Thoracic aorta (tissue), 2 donors: Measurements from ENCODE around the gene SLC22A23. TPM values are rescaled to one million over a fixed set of nuclear protein-coding genes. Genes with fewer than 3 reads are reported as not detected.

Source experiments
- ATAC-seq: fragments of 150-250 bp; one replicate; pipeline ENCODE4 v1.8.0; 2017; ENCODE audit warnings: low read depth; ENCODE audit not compliant: insufficient number of reproducible peaks, low FRiP score
- DNase-seq: peaks from one replicate; pipeline ENCODE4 v3.0.0-alpha.2; 2020; ENCODE audit warnings: low spot score
- H3K27ac ChIP-seq, 2 donors: fragments of 200-600 bp; sonication (generic); 1 replicate in 1 of 2; 2 replicates in 1 of 2; pipeline ENCODE4 v1.5.1; 2016; ENCODE audit warnings: mild to moderate bottlenecking in 2 of 2, moderate library complexity in 2 of 2
- H3K27me3 ChIP-seq: fragments of 200-600 bp; sonication (generic); replicated peaks from 2 replicates; pipeline ENCODE4 v1.6.0; 2016; ENCODE audit warnings: mild to moderate bottlenecking; ENCODE audit not compliant: insufficient read depth
- H3K36me3 ChIP-seq: fragments of 200-600 bp; sonication (generic); one replicate; pipeline ENCODE4 v1.5.1; 2016
- H3K4me1 ChIP-seq, 2 donors: fragments of 200-600 bp; sonication (generic); 1 replicate in 1 of 2; 2 replicates in 1 of 2; pipeline versions ENCODE4 v1.5.1 to v1.6.0; 2016; ENCODE audit warnings: low read depth in 2 of 2, mild to moderate bottlenecking in 1 of 2; ENCODE audit not compliant: control insufficient read depth in 1 of 2
- H3K4me3 ChIP-seq: fragments of 200-600 bp; sonication (generic); 2 replicates; pipeline ENCODE4 v1.5.1; 2016; ENCODE audit warnings: mild to moderate bottlenecking
- H3K9me3 ChIP-seq: fragments of 200-600 bp; sonication (generic); 2 replicates; pipeline ENCODE4 v1.5.1; 2016
- CTCF ChIP-seq: fragments of 200-600 bp; sonication (generic); IDR thresholded peaks from one replicate; pipeline ENCODE4 v1.5.1; 2019; ENCODE audit warnings: antibody characterized with exemption
- total RNA-seq, 2 donors: library from RNA; depleted of rRNA; stranded (reverse); fragments of >200 nt; gene quantifications; one replicate each; pipeline versions ENCODE4 v1.1.0 to v1.2.3, GENCODE V29; 2016

The SLC22A23 gene
- total RNA-seq, 2 donors from 2014 or later = 5.1 to 9.7 TPM

- Histone ChIP-seq H3K4me1 (no peaks in the 10 kb centered on the region), H3K9me3 (no peaks in the 10 kb centered on the region), H3K4me3 (no peak overlapping the region), H3K36me3 (no peaks in the 10 kb centered on the region), H3K27me3 (no peaks in the 10 kb centered on the region), H3K27ac (no peak overlapping the region)
- DNase-seq (no peak), ATAC-seq (no peak)
- no peak for TF ChIP-seq CTCF
These were observed 45.1 kb upstream of the SLC22A23 start for GRCh38 chr6:3501826-3502500.

GRCh38 chr6:3500262-3501014, 43.6 kb upstream of the SLC22A23 start:
- ATAC-seq (no peak), DNase-seq (no peak)
- Histone ChIP-seq H3K27me3 (no peaks in the 10 kb centered on the region), H3K36me3 (no peaks in the 10 kb centered on the region), H3K27ac (no peak overlapping the region), H3K4me1 (no peaks in the 10 kb centered on the region), H3K4me3 (no peak overlapping the region), H3K9me3 (no peaks in the 10 kb centered on the region)
- no peak for TF ChIP-seq CTCF

- Histone ChIP-seq H3K36me3 (no peaks in the 10 kb centered on the region), H3K4me3 (no peak overlapping the region), H3K27ac (no peak overlapping the region), H3K9me3 (no peaks in the 10 kb centered on the region), H3K4me1 (no peaks in the 10 kb centered on the region), H3K27me3 (no peaks in the 10 kb centered on the region)
- DNase-seq (no peak), ATAC-seq (no peak)
- TF ChIP-seq CTCF = no peak
These were observed 42.8 kb upstream of the SLC22A23 start for GRCh38 chr6:3499603-3500002.

- ATAC-seq (no peak), DNase-seq (no peak)
- no peaks in the 10 kb centered on the region for H3K36me3 ChIP-seq
- no peak overlapping the region for H3K4me3 ChIP-seq
- TF ChIP-seq CTCF = no peak
- no peaks in the 10 kb centered on the region for H3K27me3 ChIP-seq
- H3K4me1 ChIP-seq = no peaks in the 10 kb centered on the region
- H3K27ac ChIP-seq = no peak overlapping the region
- no peaks in the 10 kb centered on the region for H3K9me3 ChIP-seq
These were observed 39.5 kb upstream of the SLC22A23 start for GRCh38 chr6:3496395-3496794.

GRCh38 chr6:3494391-3495100, 37.7 kb upstream of the SLC22A23 start:
- no peak for TF ChIP-seq CTCF
- H3K27me3 ChIP-seq = no peaks in the 10 kb centered on the region
- no peak for DNase-seq
- H3K4me3 ChIP-seq = no peak overlapping the region
- H3K27ac ChIP-seq = no peak overlapping the region
- H3K36me3 ChIP-seq = no peaks in the 10 kb centered on the region
- H3K4me1 ChIP-seq = no peaks in the 10 kb centered on the region
- no peak for ATAC-seq
- no peaks in the 10 kb centered on the region for H3K9me3 ChIP-seq
